ENCODE results near the gene PMM1.
"Not testable (repeated sequence)": the region's sequence is repeated elsewhere in the genome, so short reads cannot be mapped to it uniquely, and the experiment has no call there.

PMM1 gene

GRCh38 chr22:41589391-41590241, at the start of gene PMM1:
PMM1 (minus strand) TSS chr22:41589840; CDS start chr22:41589805, 35 bp downstream.
- Histone ChIP-seq H3K4me3 (peak within 1 kb of the TSS; percentile 95), H3K27ac (peak within 1 kb of the TSS; percentile 58 to 92)
- TF ChIP-seq, protein P1, sequence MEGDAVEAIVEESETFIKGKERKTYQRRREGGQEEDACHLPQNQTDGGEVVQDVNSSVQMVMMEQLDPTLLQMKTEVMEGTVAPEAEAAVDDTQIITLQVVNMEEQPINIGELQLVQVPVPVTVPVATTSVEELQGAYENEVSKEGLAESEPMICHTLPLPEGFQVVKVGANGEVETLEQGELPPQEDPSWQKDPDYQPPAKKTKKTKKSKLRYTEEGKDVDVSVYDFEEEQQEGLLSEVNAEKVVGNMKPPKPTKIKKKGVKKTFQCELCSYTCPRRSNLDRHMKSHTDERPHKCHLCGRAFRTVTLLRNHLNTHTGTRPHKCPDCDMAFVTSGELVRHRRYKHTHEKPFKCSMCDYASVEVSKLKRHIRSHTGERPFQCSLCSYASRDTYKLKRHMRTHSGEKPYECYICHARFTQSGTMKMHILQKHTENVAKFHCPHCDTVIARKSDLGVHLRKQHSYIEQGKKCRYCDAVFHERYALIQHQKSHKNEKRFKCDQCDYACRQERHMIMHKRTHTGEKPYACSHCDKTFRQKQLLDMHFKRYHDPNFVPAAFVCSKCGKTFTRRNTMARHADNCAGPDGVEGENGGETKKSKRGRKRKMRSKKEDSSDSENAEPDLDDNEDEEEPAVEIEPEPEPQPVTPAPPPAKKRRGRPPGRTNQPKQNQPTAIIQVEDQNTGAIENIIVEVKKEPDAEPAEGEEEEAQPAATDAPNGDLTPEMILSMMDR (IDR thresholded peaks at IDR 0.05), result no peak
- peak; percentile 100 for DNase-seq (ENCODE audit: low spot score)

- Histone ChIP-seq H3K4me3 (no peak overlapping the region), H3K27ac (no peak overlapping the region)
- peak; percentile 1 for DNase-seq (ENCODE audit: low spot score)
- TF ChIP-seq, protein P1 (IDR thresholded peaks at IDR 0.05), result no peak
Measured at GRCh38 chr22:41638748-41639147, 49.1 kb upstream of the PMM1 start.

DNA sequence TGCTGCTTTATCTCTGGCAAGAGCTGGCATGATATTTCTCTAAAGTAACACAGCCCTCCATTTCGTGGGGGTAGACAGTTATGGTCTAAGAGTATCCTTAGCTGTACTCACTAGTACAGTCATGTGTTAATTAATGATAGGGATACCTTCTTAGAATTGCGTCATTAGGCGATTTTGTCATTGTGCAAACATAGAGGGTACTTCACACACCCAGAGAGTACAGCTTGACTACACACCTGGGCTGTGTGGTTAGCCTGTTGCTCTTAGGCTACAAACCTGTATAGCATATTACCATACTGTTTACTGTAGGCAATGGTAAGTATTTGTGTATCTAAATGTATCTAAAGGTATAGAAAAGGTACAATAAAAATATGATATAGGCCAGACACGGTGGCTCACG, 48.5 kb upstream of the PMM1 start:
- Histone ChIP-seq H3K4me3 (no peak overlapping the region), H3K27ac (no peak overlapping the region)
- TF ChIP-seq, protein P1 (IDR thresholded peaks at IDR 0.05), result no peak
- peak; percentile 24 for DNase-seq (ENCODE audit: low spot score)

DNA sequence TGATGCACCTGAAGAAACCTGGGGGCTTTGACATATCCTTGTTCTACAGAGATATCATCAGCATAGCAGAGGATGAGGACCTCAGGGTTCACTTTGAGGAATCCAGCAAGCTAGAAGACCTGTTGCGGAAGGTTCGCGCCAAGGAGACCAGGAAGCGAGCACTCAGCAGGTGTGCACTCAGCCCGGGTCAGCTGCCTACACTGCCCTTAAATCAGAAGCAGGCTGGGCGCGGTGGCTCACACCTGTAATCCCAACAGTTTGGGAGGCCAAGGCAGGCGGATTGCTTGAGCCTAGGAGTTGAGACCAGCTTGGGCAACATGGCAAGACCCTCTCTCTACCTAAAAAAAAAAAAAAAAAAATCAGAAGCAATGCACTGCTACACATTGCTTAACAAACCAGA, 48.0 kb upstream of the PMM1 start:
- not testable (repeated sequence) for H3K4me3 ChIP-seq, H3K27ac ChIP-seq
- peak; percentile 70 for DNase-seq (ENCODE audit: low spot score)

DNA sequence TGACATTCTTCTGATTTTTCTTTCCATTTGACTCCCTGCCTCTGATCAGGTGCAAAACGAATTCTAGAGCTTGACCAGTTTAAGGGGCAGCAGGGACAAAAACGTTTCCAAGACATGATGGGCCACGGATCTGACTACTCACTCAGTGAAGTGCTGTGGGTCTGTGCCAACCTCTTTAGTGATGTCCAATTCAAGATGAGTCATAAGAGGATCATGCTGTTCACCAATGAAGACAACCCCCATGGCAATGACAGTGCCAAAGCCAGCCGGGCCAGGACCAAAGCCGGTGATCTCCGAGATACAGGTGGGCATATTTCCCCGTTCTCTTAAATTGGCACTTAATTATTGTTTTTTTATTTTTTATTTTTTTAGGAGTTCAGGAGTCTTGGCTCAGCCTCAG, 46.8 kb upstream of the PMM1 start:
- H3K27ac ChIP-seq, result no peak overlapping the region
- DNase-seq (ENCODE audit: low spot score), result peak; percentile 69
- H3K4me3 ChIP-seq, result no peak overlapping the region
- TF ChIP-seq, protein P1 (IDR thresholded peaks at IDR 0.05), result no peak

DNA sequence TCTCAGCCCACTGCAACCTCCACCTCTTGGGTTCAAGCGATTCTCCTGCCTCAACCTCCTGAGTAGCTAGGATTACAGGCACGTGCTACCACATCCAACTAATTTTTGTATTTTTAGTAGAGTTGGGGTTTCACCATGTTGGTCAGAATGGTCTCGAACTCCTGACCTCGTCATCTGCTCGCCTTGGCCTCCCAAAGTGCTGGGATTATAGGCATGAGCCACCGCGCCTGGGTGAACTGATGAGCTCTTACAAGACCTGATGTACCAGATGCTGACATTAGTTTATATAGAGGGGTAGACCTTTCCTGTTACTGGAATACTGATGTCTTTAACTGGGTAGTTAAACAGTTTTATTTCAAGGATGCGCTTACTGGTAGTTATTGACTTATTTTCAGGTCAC, 45.0 kb upstream of the PMM1 start:
- not testable (repeated sequence) for H3K4me3 ChIP-seq, H3K27ac ChIP-seq
- peak; percentile 50 for DNase-seq (ENCODE audit: low spot score)

GRCh38 chr22:41631615-41632014, 42.0 kb upstream of the PMM1 start:
- not testable (repeated sequence) for DNase-seq (ENCODE audit: low spot score); H3K4me3 ChIP-seq; H3K27ac ChIP-seq

GRCh38 chr22:41631115-41631514, 41.5 kb upstream of the PMM1 start:
- H3K27ac ChIP-seq, H3K4me3 ChIP-seq: not testable (repeated sequence)
- peak; percentile 43 for DNase-seq (ENCODE audit: low spot score)

DNA sequence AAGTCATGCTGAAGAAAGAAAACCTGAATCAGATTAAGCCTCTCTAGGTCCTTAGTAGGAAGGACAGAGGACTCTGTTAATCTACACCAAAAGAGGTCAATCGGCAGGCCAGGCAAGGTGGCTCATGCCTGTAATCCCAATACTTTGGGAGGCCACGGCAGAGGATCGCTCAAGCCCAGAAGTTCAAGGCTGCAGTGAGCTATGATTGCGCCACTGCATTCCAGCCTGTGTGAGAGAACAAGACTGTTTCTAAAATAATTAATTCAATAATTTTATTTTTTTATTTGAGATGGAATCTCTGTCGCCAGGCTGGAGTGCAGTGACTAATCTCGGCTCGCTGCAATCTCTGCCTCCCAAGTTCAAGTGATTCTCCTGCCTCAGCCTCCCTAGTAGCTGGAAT, 35.9 kb upstream of the PMM1 start:
- no peak for DNase-seq (ENCODE audit: low spot score)
- TF ChIP-seq, protein P1 (IDR thresholded peaks at IDR 0.05), result no peak
- no peak overlapping the region for H3K4me3 ChIP-seq
- no peak overlapping the region for H3K27ac ChIP-seq
